Activated naive CD4-positive, alpha-beta T cell (primary cell): ENCODE measurements around the gene LIPE.

Source experiments
- DNase-seq, 4 experiments: peaks; one replicate each; lab custom pipeline; 2025; lab: John Stamatoyannopoulos, UW

Gene LIPE

DNA sequence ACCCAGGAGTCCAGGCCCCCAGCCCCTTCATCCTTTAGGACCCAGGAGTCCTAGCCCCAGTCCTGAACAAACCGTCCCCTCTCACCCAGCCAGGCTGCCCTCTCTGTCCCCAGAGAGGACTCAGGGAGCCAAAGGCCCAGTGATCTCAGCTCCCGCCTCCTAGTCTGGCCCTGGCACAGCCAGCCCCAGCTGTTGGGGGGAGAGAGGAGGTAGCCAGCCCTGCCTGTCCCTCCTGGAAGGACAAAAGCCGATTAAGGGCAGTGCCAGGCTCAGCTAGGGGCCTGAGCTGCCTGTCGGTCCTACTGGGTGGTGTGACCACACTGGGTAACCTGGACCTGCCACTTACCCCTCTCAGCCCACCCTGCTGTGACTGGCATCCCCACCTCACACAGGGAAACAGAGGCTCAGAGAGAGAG, 14.5 kb downstream of the LIPE start:
- DNase-seq, result no peak

DNA sequence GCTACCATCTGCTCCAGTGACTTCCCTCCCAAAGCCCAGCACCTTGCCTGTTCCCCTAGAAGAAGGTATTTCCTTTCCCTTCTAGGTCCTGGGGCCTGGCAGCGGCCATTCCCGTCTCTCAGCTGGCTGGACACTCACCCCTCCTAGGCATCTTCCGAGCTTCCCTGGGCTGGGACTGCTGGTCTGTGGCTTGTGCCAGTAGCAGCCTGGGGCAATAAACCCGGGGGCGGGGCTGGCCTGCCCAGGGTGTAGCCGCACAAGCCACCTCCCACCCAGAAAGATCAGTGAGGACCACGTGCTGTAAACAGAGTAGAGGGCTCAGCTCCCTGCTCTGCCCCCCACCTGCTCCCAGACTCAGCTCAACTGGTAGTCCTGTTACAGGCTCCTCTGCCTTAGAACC, 15.0 kb downstream of the LIPE start:
- DNase-seq, result no peak

DNA sequence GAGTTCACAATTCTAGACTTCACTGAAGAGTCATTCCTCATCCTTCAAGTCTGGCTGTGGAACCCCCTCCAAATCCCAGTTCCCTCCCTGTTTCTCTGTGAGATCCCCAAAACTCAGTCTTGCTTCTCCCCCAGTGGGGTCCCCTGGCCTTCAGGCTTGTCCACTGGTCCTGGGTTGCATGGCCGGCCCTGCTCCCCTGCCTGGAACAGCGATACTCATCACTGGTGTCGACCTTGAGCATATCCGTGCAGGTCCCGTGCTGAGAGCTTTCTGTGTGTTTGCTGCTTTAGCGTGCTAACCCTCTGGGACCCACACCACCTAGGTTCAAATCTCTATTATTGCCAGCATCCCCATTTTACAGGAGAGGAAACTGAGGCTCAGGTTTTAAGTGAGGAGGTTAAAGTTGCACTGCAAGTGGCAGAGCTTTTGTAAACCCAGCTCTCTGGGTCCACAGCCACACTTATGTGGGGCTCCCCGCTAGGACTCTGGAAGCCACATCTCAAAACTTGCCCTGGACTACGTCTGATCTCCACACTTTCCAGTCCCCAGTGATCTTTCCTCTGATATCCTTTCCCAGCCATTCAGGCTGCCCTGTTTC, 15.5 kb downstream of the LIPE start:
- no peak for DNase-seq

DNA sequence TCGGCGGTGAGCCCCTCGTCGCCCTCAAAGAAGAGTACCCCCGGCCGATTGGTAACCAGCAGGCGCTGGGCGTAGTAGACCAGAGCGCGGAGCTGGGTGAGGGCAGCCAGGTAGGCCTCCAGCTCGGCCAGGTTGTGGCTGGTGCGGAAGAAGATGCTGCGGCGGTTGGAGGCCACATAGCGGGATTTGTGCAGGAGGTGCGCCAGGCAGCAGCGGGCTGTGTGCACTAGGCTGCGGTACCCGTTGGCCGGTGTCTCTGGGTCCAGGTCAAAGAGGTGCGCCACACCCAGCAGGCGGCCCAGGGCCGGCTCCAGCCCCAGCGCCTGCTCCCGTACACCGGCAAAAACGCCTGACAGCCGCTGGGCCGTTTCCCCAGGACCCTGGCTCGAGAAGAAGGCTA, 16.8 kb downstream of the LIPE start:
- DNase-seq, result no peak

DNA sequence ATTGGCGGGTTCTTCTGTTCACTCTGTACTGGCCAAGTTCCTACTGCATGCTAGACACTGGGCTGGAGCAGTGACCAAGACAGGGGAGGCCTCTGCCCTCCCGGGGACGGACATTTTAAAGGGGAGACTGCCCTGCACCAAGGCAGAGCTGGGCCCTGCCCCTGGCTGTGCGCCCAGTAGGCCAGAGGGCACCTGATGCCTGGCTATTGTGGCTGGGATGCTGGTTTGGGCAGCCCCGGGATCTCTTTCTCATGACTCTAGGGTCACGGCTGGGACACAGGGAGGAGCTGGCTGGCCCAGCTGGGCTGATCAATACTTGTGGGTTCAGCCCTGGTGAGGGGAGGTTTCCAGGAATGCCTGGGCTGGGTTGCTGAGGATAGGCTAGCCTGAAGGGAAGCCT, 17.7 kb downstream of the LIPE start:
- no peak for DNase-seq

DNA sequence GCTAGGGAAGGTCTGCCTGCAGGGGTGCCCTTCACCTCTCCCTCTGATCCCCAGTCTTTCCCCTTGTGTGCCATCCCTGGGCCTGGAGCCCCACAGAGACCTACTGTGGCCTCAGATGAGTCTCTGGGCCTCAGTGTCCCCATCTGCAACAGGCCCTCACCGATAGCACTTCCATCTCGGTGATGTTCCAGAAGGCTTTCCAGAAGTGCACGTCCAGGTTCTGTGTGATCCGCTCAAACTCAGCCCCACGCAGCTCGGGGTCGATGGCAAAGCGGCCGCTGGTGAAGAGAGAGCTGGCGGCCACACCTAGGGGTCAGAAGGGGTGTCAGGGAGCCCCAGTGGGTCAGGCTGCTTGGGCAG, 19.4 kb downstream of the LIPE start:
- no peak for DNase-seq

DNA sequence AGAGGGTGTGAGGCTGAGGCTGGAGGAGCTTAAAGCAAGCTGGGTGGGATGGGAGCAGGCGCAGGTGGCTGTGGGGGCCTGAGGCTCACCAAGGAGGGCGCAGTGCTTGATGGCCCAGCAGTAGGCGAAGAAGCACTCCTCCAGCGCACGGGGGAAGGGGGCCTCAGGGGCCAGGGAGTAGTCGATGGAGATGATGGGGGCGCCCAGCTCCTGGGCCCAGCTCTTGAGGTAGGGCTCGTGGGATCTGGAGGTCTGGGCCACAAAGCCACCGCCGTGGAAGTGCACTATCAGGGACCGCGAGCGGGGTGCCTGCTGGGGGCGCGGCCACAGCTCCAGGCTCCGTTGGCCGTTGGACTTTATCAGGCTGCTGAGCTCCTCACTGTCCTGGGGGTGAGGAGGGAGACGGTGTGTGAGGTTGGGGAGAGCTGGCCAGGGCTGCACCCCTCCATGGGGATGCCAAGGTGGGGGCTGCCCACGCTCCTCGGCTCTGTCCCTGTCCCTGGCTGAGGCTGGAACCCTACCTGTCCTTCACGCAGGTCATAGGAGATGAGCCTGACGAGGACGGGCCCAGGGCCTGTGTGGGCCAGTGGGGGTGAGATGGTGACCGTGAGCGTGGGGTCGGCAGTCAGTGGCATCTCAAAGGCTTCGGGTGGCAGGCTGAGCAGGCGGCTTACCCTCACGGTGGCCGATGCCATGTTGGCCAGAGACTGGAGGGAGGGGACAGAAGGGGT, 19.9 kb downstream of the LIPE start:
- no peak for DNase-seq

DNA sequence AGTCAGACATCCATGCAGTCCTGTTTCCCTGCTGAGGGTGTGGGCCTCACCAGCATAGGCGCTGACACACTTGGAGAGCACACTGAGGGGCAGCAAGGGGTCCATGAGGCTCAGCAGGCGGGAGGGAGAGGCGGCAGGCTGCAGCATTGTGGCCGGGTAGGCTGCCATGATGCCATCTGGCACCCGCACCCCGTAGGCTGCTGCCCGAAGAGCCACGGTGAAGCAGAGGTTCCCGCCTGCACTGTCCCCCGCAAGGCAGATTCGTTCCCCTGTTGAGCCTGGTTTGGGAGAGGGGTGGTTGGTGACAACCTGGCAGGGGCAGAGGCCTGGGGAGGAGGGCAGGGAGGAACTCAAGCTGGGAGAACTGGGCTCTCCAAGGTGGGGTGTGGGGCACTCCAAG, 21.1 kb downstream of the LIPE start:
- no peak for DNase-seq

DNA sequence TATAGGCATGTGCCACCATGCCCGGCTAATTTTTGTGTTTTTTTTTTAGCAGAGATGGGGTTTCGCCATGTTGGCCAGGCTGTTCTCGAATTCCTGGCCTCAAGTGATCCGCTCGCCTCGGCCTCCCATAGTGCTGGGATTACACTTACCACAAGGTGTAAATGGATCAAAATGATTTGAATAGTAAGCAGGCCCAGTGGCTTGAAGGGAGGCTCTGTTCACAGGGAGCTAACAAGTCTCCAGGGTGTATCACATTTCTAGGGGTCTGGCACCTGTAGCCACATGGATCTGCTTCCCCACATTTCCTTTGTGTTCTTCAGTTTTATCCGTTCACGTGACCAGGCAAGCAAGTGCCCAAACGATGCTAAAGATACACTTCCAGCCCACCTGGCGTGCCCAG, 23.6 kb downstream of the LIPE start:
- no peak for DNase-seq

DNA sequence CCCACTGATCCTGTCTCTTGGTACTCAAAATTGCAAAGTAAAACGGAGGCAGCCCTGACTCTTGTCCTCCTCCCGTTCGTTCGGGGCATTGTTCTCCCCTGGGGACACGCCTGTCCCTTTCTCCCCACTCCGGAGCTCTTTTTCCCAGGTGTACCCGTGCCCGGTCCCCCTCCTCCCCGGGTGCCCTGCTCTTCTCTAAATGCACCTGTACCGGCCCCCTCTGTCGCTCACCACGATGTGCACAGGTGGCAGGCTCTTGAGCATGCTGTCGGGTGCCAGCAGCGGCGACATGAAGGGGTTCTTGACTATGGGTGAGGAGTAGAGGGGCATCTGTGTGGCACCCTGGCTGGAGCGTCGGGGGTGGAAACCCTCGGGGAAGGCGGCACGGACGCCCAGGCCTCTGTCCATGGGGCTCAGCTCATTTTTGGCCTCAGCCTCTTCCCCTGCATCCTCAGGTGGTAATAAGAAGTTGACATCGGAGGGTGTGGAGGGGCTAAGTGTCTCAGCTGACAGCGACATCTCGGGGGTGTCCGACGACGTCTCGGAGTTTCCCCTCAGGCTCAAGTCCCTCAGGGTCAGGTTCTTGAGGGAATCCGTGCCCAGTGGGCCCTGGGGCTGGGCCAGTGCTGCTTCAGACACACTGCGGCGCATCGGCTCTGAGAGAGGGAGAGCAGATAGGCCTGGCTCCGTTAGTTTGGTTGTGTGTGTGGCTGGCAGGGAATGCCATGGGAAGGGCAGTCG, 24.6 kb downstream of the LIPE start:
- no peak for DNase-seq

DNA sequence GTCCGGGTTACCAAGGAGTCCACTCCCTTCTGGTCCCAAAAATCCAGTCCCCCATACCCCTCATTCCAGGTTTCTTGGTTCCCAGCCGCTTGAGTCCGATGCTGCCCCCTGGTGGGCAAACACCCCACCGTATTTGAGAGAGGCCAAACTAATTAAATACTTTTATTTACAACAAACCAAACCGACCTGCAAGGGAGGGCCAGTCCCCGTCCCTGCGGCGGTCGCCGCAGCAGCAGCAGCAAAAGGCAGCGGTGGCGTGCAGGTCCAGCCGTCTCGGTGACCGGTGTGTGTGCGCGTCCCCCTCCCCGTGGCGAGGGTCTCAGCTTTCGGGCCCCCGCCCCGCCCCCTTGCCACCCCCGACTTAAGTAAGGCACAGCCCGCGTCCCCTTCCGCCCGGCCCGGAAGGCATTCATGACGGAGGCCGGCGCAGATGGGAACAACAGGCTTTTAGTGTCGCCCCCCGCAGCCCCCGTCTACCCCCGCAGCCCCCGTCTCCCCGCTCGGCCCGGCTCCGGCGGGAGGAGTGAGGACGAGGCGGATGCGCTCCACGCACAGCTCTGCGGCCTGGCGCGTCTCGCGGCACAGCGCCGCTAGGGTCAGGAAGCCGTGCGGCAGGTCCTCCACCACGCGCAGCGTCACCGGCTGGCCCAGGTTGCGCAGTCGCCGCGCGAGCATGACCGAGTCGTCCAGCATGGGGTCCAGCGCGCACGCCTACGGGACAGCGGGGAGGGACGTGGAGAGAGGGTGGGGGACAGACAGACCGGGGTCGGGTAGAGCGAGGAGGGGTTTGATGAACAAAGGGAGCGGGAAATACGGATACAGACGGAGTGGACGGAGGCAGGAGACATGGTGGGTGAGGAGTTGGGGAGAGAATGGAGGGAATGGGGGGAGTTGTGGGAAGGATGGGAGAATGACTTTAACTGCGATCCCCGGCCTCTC, 25.6 kb downstream of the LIPE start:
- DNase-seq, result peak; percentile 50 to 69 (median 63)

DNA sequence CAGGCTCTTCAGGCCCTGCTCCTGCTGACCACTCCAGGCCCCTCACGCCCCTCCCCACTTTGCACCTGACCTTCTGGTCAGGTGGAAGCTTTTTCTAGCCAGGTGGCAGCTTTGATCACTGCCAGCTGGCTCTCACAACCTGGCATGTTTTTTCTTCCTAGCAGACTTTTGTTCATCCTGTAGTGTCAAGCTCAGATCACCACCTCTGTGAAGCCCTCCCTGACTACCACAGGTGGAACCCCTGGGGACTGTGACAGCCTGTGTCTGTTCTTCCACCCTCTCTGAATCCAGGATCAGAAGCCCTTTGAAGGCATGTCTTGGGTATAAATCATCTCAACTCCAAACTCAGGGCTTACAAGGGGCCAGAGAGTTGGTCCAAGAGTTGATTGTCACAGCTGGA, 26.8 kb downstream of the LIPE start:
- DNase-seq, result no peak

DNA sequence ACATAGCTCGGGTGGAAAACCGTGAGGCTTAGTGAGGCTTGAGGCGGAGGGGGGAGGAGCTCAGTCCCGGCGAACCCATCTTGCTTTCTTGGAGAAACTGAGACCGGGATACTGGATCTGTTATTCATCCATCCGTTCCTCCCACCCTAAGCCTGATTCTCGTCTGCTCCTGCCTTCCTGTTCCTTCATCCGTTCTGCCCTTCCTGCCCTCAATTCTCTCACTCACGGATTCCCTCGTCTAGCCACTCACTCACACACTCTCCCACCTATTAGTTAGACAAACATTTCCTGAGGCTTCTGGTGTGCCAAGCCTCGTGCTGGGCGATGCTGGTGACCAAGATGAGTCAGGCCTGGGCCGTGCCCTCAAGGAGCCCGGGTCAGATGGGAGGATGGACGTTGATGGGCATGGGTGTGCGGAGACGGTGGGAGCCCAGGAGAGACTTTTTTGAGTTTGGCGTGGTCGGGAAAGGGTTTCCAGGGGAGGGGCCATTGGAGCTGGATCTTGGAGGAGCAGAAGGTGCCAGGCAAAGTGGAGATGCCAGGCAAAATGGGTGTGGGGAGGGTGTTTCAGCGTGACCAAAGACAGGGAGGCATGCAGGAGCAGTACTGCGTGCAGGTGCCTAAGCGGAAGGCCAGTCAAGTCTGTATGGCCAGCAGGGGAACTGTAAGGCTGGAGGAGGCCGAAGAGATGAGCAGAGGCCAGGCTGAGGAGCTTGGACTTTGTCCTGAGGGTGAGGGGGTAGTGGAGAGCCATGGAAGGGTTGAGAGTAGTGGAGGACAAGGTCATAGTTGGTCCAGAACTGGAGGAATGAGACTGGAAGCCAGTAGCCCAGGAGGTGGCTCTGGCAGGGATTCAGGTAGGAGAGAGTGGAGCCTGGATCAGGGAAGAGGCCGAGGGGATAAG, 29.7 kb downstream of the LIPE start:
- no peak for DNase-seq

DNA sequence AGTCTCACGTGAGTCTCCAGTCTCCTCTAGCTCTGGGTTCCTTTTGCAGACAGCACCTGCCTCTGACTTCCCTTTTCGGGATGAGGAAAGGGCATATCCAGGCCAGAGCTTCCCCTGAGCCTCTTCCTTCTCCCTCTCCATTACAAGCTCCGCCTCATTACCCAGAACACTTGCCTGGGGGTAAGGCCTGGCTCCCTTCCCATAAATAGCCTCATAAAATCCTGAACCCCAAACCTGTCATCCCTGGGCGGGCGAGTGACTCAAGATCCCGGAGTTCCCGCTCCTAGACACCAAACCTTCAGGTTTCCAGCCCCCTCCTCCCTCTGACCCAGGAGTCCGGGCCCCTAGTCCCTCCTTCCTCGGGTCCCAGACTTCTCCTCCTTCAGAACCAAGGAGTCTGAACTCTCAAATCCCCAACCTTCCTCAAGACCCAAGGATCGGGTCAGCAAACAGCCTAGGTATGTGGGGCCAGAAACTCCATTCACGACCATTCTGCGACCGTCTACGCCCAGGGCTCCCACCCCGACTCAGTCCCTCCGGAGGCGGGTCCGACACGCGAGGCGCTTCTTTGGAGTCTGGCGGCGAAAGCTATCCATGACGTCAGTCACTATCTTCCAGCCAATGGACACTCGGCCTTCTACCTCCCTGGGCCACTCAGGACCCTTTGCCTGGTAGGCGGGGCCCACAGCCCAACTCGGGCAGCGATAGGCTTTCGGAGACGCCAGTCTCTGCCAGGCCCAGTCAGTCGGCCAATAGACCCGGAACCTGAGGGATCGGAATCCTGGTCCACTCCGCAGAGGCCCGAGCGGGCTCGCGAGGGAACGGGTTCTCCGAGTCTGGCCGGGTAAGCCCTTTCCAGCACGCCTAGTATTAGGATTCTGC, 30.6 kb downstream of the LIPE start:
- DNase-seq, result peak; percentile 76 to 86 (median 84)

DNA sequence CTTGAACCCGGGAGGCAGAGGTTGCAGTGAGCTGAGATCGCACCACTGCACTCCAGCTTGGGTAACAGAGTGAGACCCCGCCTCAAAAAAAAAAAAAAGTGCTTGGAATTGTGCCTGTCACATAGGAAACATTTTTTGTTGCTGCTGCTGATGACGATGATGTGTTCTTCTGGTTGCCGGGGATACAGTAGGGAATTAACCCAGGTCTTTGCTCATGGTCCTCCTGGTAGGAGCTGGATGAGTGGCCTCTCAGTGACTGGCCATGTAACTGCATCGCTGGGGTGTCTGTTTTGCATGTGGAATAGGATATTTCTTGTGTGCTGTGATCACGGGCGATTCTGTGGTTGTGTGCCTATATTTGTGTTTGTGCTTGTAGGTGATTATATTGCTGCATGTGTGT, 32.4 kb downstream of the LIPE start:
- no peak for DNase-seq

DNA sequence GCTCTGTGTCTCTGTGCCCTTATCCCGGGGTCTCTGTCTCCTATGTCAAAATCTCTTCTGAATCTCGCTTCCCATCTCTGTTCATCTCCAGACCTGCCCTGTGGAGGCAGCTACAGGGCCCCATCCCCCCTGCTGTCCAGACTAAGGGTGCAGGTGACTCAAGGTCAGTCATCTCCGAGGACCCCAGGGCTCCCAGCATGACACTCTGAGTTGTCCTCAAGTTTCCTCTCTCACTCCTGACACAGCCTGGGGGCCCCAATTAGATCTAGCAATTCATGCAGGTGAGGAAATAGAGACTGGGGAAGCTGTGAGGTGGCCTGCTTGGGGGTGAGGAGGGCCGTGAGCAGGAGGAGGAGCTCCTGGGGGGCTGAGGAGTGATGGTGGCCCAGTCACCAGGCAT, 35.0 kb downstream of the LIPE start:
- DNase-seq, result no peak

DNA sequence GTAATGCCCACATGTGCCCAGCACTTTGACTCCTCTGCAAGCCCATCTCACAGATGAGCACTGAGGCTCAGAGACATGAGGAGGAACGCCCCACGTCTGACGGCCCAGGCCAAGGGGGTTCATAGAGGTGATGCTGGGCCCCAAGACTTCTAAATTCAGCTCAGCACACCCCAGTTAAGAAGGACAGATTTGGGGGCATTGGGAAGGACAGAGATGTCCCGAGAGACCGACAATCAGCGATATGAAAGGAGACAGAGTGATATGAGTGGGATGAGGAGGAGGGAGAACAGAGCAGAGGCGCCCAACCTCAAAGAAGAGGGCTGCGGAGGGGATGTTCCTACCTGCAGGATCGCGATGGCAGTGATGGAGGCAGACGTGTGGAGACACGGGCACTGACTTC, 37.3 kb downstream of the LIPE start, which contains the start of gene CNFN:
CNFN (minus strand) TSS at position 399 of the 400 bp plus-strand sequence. CDS start 1,260 bp downstream, outside the sequence.
- DNase-seq, result no peak

DNA sequence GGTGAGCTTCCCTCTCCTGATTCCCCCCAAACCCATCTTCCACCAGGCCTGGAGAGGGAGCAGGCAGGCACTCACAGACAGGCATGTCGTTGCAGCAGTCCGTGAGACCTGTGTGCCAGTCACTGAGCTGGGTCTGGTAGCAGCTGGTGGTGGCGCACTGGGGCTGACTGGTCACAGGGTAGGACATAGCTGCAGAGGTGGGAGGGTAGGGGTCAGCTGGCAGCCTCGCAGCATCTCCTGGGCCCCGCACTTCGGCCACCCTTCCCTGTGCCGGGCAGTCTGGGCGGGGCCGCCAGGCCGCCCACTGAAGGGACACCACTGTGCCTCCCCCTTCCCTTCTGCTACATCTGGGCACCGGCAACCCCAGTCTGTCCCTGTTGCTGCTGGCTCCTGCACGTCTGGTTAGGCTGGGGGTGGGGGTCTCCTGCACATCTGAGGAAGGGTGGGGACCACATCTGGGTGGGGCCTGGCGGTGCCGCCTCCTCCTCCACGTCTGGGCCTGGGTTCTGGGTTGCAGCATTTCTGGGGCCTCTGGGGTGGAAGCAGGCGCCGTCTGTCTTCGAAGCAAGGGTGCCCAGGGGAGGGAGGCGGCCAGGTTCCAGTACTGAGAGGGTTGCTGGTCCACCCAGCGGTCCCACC, 38.2 kb downstream of the LIPE start:
- no peak for DNase-seq

DNA sequence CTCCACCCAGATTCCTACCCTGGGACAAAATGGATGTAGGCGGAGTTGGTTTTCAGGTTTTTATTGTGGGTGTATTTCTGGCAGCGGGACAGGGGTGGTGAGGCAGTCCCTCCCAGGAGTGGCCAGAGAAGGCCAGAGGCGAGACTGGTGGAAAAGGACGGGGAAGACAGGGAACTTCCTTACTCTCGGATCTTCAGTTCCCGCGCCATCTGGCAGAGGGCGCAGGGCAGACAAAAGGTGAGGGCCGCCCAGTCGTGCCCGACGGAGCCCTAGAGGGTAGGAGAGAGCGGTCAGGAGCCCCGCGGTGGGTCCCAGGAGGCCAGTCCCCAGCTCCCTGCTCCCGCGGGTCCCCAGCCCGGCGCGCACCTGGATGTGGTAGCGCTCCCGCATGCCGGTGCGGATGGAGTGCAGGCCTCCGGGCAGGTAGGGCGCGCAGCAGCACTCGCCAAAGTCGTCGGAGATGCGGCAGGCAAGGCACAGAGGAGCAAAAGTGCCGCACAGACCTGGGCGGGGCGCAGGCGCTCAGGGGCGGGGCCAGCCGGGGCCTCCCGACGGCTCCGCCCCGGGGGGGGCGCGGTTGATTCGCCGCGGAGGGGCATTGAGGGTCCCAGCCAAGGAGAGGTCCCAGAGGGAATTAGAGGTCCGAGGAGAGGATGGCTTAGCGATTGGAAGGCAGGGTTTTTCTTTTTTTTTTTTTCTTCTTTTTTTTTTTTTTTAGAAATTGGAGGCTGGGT, 40.0 kb downstream of the LIPE start:
- peak in 3 of 4 experiments; percentile 26 to 64 (median 29) for DNase-seq
